Measurements from ENCODE around the gene UBE2D2. TPM values are rescaled to one million over a fixed set of nuclear protein-coding genes. Genes with fewer than 3 reads are reported as not detected.
"Not testable (repeated sequence)": the region's sequence is repeated elsewhere in the genome, so short reads cannot be mapped to it uniquely, and the experiment has no call there.

The UBE2D2 gene
- total and polyA plus RNA-seq, 2 of the 13 experiments (the other 11 are each of a cell fraction or from before 2014, with no cell fraction given), result 79.1 to 109 TPM

GRCh38 chr5:139526309-139527089 lies 34.6 kb upstream of the UBE2D2 start:
- in situ Hi-C loops (cut with HindIII; ENCODE audit: extremely low pct_ligation_motif_present, low pct_unique_long_range_greater_than_20kb); FAIRE-seq; DNase-seq (ENCODE audit: low spot score); H3K9me3 ChIP-seq (ENCODE audit: low read length); H4K20me1 ChIP-seq (ENCODE audit: insufficient read depth, low read length); H3K27me3 ChIP-seq (ENCODE audit: control insufficient read depth in 1 of 2, insufficient read depth in 2 of 2, low read length in 2 of 2); CTCF ChIA-PET (ENCODE audit: low intra/inter-chr PET ratio, low total read pairs); H3K36me3 ChIP-seq (replicated peaks in 1 of 2; ENCODE audit: control insufficient read depth in 1 of 2, insufficient read depth in 2 of 2, low read length in 2 of 2): not testable (repeated sequence)
- H3K79me2 ChIP-seq (ENCODE audit: insufficient read depth, low read length), result peaks cover 66% of the 10 kb centered on the region
- H3K27ac ChIP-seq (ENCODE audit: extremely low read length, insufficient read depth, low read length), result peak overlapping the region; percentile 60
- H2AFZ ChIP-seq (ENCODE audit: low read length), result peak overlapping the region; percentile 11
- POLR2A ChIA-PET, result interaction anchor here (0.6 to 1.6 kb wide), 5 partner anchors 10 to 66 kb away, joined by 3 to 6 read pairs (median 3); partner anchors contain the start of gene UBE2D2
- TSS peak; percentile 76 for BruUV-seq (replicated peaks)
- intact Hi-C loops (cut with micrococcal nuclease; ENCODE audit: unreplicated experiment), result loop anchor here (5.0 kb wide), 1 partner anchor 51 kb away; no protein-coding TSS in a partner anchor
- peaks cover 75% of the 10 kb centered on the region for H3K4me1 ChIP-seq (ENCODE audit: insufficient read depth, low read length)
- peak overlapping the region; percentile 65 to 73 (median 69) for H3K4me3 ChIP-seq (replicated peaks in 1 of 3; ENCODE audit: insufficient read depth in 1 of 3, low read depth in 2 of 3, low read length in 3 of 3)
- WGBS (ENCODE audit: low lambda C conversion rate), result 3% methylated on average over 6 of the region's 22 CpGs
- H3K4me2 ChIP-seq (ENCODE audit: low read depth, low read length), result peak overlapping the region; percentile 82
- peak; percentile 20; the same call in 1 of the 3 replicates for ATAC-seq
- H3K9ac ChIP-seq (ENCODE audit: insufficient read depth, low read depth, low read length), result peak overlapping the region; percentile 74
- peak; percentile 56; the same call in 1 of the 2 replicates for TF ChIP-seq ZNF275 (CRISPR knock-in tag; IDR thresholded peaks at IDR 0.05; ENCODE audit: borderline replicate concordance)
- peak; percentile 37; the same call in 1 of the 2 replicates for TF ChIP-seq HDAC1 (CRISPR knock-in tag; IDR thresholded peaks at IDR 0.05)
- TF ChIP-seq ZNF891 (CRISPR knock-in tag; IDR thresholded peaks at IDR 0.05), result peak; percentile 62; the same call in 1 of the 2 replicates
- TF ChIP-seq PITX1 (CRISPR knock-in tag; IDR thresholded peaks at IDR 0.05), result 0 out of 2 replicates have a peak, but pooled peaks have one; percentile 39
- TF ChIP-seq ZNF552 (CRISPR knock-in tag; IDR thresholded peaks at IDR 0.05; ENCODE audit: borderline replicate concordance), result peak; percentile 60; the same call in 1 of the 2 replicates
- TF ChIP-seq ZNF800 (CRISPR knock-in tag; IDR thresholded peaks at IDR 0.05), result peak; percentile 81
- TF ChIP-seq ZNF546 (CRISPR knock-in tag; conservative IDR thresholded peaks at IDR 0.05), result peak; percentile 31; the same call in 1 of the 2 replicates
- TF ChIP-seq ZC3H13 (CRISPR knock-in tag; IDR thresholded peaks at IDR 0.05), result peak; percentile 64; the same call in 1 of the 2 replicates
- TF ChIP-seq CSRNP1 (CRISPR knock-in tag; IDR thresholded peaks at IDR 0.05), result peak; percentile 22; the same call in 1 of the 2 replicates
- peak; percentile 28; the same call in 1 of the 2 replicates for TF ChIP-seq ZNF143 (CRISPR knock-in tag; IDR thresholded peaks at IDR 0.05)
- peak; percentile 61; the same call in 1 of the 2 replicates for TF ChIP-seq ZNF142 (CRISPR knock-in tag; IDR thresholded peaks at IDR 0.05)
